DND-41 (cell line): ENCODE data around the gene MVD.

Experiments
- EZH2 ChIP-seq: IDR thresholded peaks from 3 replicates; pipeline ENCODE4 v1.6.1; 2012; ENCODE audit warnings: borderline replicate concordance, low read depth, mild to moderate bottlenecking, moderate library complexity, low read length, inconsistent platforms; ENCODE audit not compliant: severe bottlenecking
- TF ChIP-seq, protein P1 (sequence below): IDR thresholded peaks from 2 replicates; pipeline ENCODE4 v1.5.1; 2012; ENCODE audit warnings: borderline replicate concordance, low read length, moderate library complexity, mild to moderate bottlenecking; ENCODE audit not compliant: poor library complexity, severe bottlenecking; ENCODE audit errors: extremely low read depth

- TF ChIP-seq, protein P1, sequence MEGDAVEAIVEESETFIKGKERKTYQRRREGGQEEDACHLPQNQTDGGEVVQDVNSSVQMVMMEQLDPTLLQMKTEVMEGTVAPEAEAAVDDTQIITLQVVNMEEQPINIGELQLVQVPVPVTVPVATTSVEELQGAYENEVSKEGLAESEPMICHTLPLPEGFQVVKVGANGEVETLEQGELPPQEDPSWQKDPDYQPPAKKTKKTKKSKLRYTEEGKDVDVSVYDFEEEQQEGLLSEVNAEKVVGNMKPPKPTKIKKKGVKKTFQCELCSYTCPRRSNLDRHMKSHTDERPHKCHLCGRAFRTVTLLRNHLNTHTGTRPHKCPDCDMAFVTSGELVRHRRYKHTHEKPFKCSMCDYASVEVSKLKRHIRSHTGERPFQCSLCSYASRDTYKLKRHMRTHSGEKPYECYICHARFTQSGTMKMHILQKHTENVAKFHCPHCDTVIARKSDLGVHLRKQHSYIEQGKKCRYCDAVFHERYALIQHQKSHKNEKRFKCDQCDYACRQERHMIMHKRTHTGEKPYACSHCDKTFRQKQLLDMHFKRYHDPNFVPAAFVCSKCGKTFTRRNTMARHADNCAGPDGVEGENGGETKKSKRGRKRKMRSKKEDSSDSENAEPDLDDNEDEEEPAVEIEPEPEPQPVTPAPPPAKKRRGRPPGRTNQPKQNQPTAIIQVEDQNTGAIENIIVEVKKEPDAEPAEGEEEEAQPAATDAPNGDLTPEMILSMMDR, result no peak
- TF ChIP-seq EZH2, result no peak
These were observed 21.8 kb upstream of the MVD start for GRCh38 chr16:88684569-88685155.
